ENCODE data around the gene TRERF1.

TRERF1 gene

GRCh38 chr6:42268016-42268834, 183.5 kb downstream of the TRERF1 start:
- no peak for DNase-seq

- DNase-seq = no peak
Measured at GRCh38 chr6:42266538-42266937, 185.2 kb downstream of the TRERF1 start.

GRCh38 chr6:42264852-42265390, 186.8 kb downstream of the TRERF1 start:
- no peak for DNase-seq

- no peak for DNase-seq
Measured at GRCh38 chr6:42264162-42264851, 187.4 kb downstream of the TRERF1 start.

DNA sequence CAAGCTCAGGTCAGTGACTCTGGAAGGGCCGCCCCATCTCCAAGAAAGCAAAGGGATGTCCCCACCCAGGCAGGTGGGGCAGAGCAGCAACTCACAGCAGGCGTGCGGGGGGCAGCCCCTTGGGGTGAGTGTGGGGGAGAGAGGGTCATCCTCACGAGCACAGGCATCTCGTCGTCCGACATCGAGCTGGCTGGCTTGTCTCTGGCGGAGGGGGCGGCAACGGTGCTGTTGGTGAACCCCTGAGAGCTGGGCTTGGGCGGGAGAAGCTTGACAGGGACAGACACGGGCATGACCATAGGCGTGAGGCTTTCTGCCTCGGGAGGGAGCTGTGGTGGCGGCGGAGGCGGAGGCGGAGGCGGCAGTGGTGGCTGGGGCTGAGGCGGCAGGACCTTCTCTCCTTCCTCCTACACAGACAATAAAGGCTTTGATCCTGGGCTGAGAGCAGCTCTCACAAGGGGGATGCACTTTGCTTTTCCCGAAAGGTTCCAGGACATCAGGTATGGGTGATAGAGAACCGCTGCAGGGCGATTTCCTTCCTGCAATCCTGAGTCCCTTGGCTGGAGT, 188.5 kb downstream of the TRERF1 start:
- no peak for DNase-seq

DNA sequence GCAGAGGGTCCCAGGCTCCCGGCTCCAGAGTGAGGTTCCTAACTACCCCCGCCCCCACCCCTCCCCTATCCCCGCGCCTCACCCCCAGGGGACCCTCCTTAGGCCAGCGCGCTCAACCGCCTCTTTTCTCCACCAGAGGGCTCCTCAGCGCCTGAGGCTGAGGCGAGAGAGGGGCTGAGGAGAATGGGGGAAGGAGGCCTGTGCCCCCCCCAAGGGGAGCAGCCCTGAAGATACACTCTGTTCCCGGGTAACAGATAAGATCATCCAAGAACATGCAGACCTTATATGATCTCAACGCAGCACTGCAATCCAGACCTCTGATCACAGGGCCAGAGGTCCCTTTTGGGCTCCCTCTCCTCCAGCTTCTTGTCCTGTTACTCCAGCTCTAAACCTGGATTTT, 190.8 kb downstream of the TRERF1 start:
- peak; percentile 68 for DNase-seq

DNA sequence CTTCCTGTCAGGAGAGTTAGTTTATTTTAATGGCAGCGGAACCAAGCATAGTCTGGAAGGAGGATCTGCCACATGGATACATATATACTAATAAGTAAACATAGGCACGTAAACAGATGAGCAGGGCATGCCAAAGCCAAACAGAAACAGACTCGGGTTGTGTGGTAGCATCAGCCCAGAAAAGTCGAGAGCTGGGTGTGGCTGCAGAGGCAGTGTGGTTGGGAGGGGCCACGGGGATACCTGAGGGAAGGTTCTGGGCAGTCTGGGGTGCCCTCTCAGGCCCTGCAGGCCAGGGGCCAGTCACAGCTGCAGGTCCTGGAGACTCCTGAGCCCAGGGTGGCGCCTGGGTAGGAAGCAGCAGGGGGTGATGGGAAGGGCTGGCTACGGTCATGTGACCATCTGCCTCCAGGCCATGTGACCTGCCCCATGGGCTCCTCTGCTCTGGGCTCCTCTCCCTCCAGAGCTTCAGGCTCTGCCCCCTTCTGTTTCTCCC, 191.3 kb downstream of the TRERF1 start:
- peak; percentile 75 for DNase-seq

GRCh38 chr6:42259841-42260395, 191.8 kb downstream of the TRERF1 start:
- DNase-seq = no peak

GRCh38 chr6:42259286-42259685, 192.4 kb downstream of the TRERF1 start:
- DNase-seq = no peak

DNA sequence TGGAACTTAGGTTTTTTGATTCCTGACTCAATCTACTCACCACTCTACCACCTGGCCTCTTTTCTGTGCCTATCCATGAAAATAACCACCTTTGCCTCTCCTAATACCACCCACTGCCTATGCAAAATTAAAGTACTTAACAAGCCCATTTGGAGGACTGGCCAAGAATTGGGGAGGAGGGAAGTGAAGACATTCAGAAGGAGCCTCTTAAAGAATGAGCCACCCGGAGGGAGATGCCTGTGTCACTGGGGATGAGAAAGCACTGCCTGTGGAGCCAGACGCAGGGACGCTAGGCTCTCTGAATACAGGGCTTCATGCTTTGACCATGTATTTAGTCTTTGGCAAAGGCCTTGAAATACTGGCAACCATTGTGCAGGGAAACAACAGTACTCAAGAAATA, 194.1 kb downstream of the TRERF1 start:
- no peak for DNase-seq

DNA sequence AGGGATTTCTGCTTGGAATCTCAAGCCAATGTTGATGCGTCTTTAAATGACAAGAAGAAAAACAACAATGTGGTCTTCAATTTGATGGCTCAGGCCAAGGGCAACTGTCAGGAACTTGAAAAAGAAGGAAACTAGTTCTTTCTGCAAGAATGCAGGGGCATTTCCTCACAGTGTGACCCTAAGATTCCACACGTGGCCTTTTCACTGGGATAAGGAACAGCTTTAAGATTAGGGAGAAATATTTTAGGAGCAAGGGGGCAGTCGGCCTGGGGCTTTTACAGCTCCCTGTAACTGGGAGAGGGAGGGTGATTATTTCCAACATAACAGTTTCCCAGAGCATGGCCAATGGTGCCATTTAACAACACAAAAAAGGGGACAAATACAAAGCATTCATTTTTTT, 194.7 kb downstream of the TRERF1 start:
- no peak for DNase-seq

DNA sequence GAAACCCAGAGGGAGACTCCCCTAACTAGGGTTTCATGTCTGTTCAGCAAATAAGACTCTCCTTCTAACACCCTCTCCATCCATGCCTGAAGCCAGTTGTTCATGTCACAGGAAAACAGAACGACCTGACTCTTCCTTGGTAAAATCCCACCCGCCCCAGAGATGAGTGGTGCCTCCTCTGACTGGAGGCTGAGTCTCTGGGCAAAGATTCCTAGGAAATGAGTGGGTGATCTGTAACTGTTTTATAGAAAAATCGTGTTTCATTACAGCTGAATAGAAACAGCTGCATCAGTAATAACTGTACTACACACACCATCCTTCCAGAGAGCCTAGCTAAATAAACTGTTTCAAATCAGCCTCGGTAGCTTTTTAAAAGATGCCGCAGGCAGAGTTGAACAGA, 196.7 kb downstream of the TRERF1 start:
- no peak for DNase-seq

DNA sequence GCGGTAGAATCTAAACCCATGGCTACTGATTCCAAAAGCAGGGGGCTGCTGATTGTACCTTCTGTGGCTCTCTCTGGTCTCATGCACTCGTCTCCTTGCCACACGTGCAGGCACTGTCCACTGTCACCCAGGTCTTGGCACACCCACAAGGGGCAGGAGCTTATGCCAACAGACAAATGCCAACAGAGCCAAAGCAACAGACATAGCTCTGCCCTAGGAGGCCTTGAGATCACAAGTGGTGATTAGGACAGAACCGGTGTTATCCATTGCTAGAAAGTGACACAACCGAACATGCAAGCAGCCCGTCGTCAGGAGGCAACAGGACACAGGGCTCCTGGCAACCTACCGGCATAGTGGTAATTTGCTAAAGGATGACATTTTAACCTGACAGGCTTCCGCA, 197.2 kb downstream of the TRERF1 start:
- no peak for DNase-seq

DNA sequence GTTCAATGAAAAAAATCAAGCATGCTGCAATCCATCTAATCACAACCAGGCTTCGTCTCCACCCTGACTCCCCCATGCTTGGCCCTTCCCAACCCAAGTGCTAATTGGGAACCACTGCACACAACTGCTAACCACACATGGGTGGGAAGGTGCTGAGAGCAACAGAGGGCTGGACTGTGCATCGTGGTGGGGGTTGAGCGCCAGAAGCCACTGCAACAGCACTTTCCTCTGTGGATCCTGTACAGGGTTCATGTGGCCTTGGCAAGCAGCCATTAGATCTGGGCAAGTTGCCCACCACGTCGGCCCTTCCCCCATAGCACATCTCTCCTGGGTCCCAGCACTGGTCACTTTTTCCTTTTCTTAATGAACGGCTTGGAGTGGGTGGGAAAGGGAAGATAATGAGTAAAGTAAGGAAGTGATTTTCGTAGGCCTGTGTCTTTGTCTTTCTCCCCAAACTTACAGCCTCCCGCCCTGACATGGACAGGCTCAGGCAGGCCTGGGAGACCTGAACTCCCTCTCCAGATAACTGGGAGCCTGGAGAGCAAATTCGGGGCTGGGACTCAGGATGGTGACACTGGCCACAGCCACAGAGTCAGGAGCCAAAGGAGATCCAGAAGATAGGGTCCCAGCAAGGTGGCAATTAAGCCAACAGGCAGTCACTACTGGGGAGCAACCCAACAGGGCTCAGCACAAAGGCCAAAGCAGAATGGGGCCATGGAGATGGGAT, 199.7 kb downstream of the TRERF1 start:
- DNase-seq = peak; percentile 57

DNA sequence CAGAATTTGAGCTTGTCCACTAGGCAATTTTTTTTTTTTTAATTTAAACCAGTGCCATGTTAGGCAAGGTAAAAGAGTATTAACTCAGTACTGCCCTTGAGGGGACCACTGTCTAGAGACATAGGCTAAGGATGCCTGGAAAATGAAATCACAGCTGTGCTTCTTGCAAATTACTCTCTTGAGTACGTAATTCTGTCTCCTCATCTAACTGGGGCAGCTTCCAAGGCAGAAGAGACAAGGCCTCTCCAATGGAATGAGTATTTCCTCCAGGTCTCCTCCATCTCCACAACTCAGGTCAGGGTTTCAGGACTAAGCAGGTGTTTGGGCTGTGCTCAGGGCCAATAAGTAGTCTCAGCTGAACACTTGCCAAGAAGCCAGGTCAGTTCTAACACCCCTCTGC, 200.2 kb downstream of the TRERF1 start:
- DNase-seq = peak; percentile 41

GRCh38 chr6:42250274-42250931, 201.3 kb downstream of the TRERF1 start:
- peak; percentile 9 for DNase-seq

DNA sequence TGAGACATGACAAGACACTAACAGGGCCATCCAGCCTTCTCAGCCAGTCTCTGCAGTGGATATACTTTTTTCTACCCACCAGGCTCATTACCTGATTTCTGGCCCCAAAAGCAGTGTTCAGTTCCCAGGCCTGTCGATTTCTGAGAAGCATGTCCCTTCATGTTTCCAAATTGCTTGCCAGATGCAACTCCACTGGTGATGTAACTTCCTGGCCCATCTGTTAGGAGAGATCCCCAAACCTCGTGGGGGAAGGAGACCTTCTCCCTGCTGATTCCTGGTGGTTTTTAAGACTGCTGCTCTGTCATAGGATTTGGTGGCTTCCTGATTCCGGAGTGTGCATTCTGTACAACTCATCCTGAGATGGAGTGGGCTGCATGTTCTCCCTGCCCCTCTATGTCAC, 202.4 kb downstream of the TRERF1 start:
- DNase-seq = peak; percentile 95

DNA sequence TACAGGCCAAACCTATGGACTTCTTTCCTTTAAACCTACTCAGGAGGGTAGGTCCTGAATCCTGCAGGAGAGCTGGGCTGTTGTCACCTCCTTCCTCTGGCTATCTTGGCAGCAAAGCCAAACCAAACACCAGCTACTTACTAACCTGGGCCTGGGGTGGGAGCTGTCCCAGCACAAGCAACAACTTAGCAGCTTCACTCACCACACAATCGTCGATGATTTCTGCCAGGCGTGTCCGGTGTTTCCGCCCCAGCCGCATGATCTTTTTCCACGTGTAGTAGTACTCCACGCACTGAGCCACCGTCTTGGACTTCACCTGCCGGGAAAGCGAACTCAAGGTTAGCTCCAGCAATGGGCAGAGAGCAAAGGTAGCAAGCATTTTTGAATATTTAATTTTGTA, 208.7 kb downstream of the TRERF1 start:
- no peak for DNase-seq

- no peak for DNase-seq
Measured at GRCh38 chr6:42241915-42242314, 209.8 kb downstream of the TRERF1 start.

DNA sequence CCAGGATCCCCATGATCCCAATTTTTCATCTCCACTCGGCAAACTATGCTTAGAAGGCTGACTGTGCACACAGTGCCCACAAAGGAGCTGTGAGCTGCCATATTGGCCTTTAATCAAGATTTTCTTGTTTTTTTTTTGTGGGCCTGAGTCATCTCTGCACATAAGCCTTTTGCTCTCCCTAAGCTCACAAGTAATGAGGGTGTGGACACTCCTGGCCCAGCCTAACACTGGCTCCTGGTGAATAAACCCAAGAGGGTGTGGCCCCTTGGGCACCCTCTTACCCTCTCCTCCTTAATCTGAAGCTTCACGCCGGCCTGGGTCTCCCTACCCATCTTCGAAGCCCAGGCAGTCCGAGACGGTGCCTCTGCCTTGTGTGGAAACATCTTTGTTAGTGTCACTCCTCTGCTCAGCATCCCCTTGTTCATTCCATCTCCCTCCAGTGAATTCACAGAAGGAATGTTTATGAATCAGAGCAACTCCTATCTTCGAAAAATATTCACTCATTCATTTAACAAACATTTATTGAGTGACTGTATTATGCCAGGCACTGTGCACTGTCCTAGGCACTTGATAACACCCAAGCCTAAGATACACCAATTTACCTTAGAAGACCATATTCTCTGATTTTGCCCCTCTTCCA, 211.9 kb downstream of the TRERF1 start:
- DNase-seq = no peak

- peak; percentile 35 for DNase-seq
Measured at GRCh38 chr6:42239333-42239732, 212.4 kb downstream of the TRERF1 start.

GRCh38 chr6:42237857-42238256, 213.9 kb downstream of the TRERF1 start:
- DNase-seq = no peak

Data from NCI-H2171 treated with DMSO at 0.1 percent for 48 hours (cell line).